GM12874 (cell line): Measurements from ENCODE around the gene ATP10A.

Source experiments
- TF ChIP-seq, protein P1 (sequence below): IDR thresholded peaks from 2 replicates; pipeline ENCODE4 v1.5.1; 2011; ENCODE audit warnings: low read depth, mild to moderate bottlenecking, control low read depth, low read length, moderate library complexity; ENCODE audit not compliant: insufficient read depth

ATP10A gene

GRCh38 chr15:25677719-25678499 is 185.2 kb downstream of the ATP10A start:
- TF ChIP-seq, protein P1, sequence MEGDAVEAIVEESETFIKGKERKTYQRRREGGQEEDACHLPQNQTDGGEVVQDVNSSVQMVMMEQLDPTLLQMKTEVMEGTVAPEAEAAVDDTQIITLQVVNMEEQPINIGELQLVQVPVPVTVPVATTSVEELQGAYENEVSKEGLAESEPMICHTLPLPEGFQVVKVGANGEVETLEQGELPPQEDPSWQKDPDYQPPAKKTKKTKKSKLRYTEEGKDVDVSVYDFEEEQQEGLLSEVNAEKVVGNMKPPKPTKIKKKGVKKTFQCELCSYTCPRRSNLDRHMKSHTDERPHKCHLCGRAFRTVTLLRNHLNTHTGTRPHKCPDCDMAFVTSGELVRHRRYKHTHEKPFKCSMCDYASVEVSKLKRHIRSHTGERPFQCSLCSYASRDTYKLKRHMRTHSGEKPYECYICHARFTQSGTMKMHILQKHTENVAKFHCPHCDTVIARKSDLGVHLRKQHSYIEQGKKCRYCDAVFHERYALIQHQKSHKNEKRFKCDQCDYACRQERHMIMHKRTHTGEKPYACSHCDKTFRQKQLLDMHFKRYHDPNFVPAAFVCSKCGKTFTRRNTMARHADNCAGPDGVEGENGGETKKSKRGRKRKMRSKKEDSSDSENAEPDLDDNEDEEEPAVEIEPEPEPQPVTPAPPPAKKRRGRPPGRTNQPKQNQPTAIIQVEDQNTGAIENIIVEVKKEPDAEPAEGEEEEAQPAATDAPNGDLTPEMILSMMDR, result no peak

GRCh38 chr15:25676070-25676469 is 187.1 kb downstream of the ATP10A start:
- TF ChIP-seq, protein P1, result no peak

- TF ChIP-seq, protein P1, result no peak
These were observed 187.7 kb downstream of the ATP10A start for GRCh38 chr15:25675396-25675795.

- TF ChIP-seq, protein P1, result no peak
These were observed 188.2 kb downstream of the ATP10A start for GRCh38 chr15:25674913-25675312.

- TF ChIP-seq, protein P1, result no peak
These were observed 189.2 kb downstream of the ATP10A start for GRCh38 chr15:25673972-25674371.

DNA sequence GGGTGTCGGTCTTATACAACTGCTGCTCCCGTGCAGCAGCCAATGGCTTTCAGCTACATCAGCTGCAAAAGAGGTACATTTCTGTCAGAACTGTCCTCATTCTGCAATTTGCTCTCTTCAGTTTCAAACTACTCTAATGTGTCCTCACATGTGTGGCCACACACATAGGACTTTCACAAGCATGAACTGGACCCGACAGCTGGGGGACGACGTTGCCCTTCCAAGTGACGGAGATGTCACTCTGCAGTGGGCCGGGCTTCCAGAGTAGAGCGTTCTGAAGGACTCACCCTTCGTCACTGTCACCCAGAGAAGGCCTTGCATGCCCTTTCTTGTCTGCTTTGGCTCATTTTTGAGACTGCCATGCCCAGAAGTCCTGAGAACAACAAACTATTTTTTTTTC is 189.8 kb downstream of the ATP10A start:
- TF ChIP-seq, protein P1, result no peak

GRCh38 chr15:25671132-25671531 is 192.0 kb downstream of the ATP10A start:
- TF ChIP-seq, protein P1, result no peak
